Gastroesophageal sphincter (tissue), 4 donors: Measurements from ENCODE around the gene TMEM127. TPM values are rescaled to one million over a fixed set of nuclear protein-coding genes. Genes with fewer than 3 reads are reported as not detected.
"Not testable (repeated sequence)": the region's sequence is repeated elsewhere in the genome, so short reads cannot be mapped to it uniquely, and the experiment has no call there.

Experiments
- ATAC-seq: fragments of 150-250 bp; one replicate; pipeline ENCODE4 v1.9.1; 2016; ENCODE audit warnings: mild to moderate bottlenecking, moderate library complexity
- H3K27ac ChIP-seq, 4 donors: fragments of 200-600 bp; sonication (generic) in 3 of 4; 1 replicate in 3 of 4; 2 replicates in 1 of 4; pipeline ENCODE4 v1.5.1; 2016 to 2019
- H3K27me3 ChIP-seq: fragments of 200-600 bp; sonication (generic); one replicate; pipeline ENCODE4 v1.5.1; 2019
- H3K36me3 ChIP-seq, 2 donors: fragments of 200-600 bp; sonication (generic); one replicate each; pipeline ENCODE4 v1.5.1; 2019; ENCODE audit warnings: control low read depth in 1 of 2
- H3K4me1 ChIP-seq, 3 donors: fragments of 200-600 bp; sonication (generic); 1 replicate in 2 of 3; 2 replicates in 1 of 3; pipeline ENCODE4 v1.5.1; 2016 to 2019; ENCODE audit warnings: control low read depth in 2 of 3
- H3K4me3 ChIP-seq, 2 donors: fragments of 200-600 bp; sonication (generic); one replicate each; pipeline ENCODE4 v1.5.1; 2019; ENCODE audit warnings: mild to moderate bottlenecking in 1 of 2, moderate library complexity in 1 of 2
- H3K9me3 ChIP-seq, 3 donors: fragments of 200-600 bp; sonication (generic); one replicate each; pipeline ENCODE4 v1.5.1; 2017 to 2019; ENCODE audit warnings: control low read depth in 2 of 3
- CTCF ChIP-seq, 4 experiments: fragments of 200-600 bp in 2 of 4; fragments of 450-650 bp in 2 of 4; sonication (generic) in 1 of 4; IDR thresholded peaks; one replicate each; pipeline ENCODE4 v1.5.1; 2017 to 2019; ENCODE audit warnings: antibody characterized with exemption in 4 of 4, mild to moderate bottlenecking in 2 of 4, moderate library complexity in 2 of 4
- EP300 ChIP-seq: sonication (generic); formaldehyde crosslinking; IDR thresholded peaks from one replicate; pipeline ENCODE4 v1.6.1; 2017; ENCODE audit warnings: antibody characterized with exemption, mild to moderate bottlenecking
- POLR2A ChIP-seq, 2 donors: fragments of 450-650 bp; IDR thresholded peaks; one replicate each; pipeline ENCODE4 v1.6.1; 2017; ENCODE audit warnings: antibody characterized with exemption in 2 of 2, mild to moderate bottlenecking in 2 of 2, moderate library complexity in 1 of 2
- POLR2AphosphoS5 ChIP-seq: sonication (generic); formaldehyde crosslinking; IDR thresholded peaks from one replicate; pipeline ENCODE4 v1.6.1; 2017; ENCODE audit warnings: antibody characterized with exemption
- WGBS, 2 donors: methylation state at CpG; one replicate each; pipeline ENCODE4 v1.1.5; 2018; ENCODE audit warnings: low coverage in 1 of 2; 5-methylcytosine and 5-hydroxymethylcytosine counted together
- total RNA-seq, 4 donors: library from RNA; depleted of rRNA; stranded (reverse); fragments of >200 nt; gene quantifications; one replicate each; pipeline ENCODE4 v1.1.0, GENCODE V29; 2016

The TMEM127 gene
- total RNA-seq, 4 donors from 2014 or later = 39.4 to 73.8 (median 43.9) TPM

GRCh38 chr2:96231316-96231715 lies 34.5 kb downstream of the TMEM127 start:
- no peak for ATAC-seq
- 74 to 100% methylated on average over 1 to 3 of the region's 4 CpGs for WGBS, 2 donors

GRCh38 chr2:96225016-96225533 lies 40.7 kb downstream of the TMEM127 start:
- H3K4me1 ChIP-seq = no peaks in the 10 kb centered on the region
- H3K4me3 ChIP-seq = no peak overlapping the region
- 62 to 69% methylated on average over 2 to 3 of the region's 3 CpGs for WGBS, 2 donors
- no peak overlapping the region for H3K27ac ChIP-seq
- H3K27me3 ChIP-seq = no peaks in the 10 kb centered on the region
- TF ChIP-seq POLR2A (IDR thresholded peaks at IDR 0.05) (no peak), CTCF (IDR thresholded peaks at IDR 0.05) (no peak), EP300 (no peak), POLR2AphosphoS5 (no peak)
- no peaks in the 10 kb centered on the region for H3K9me3 ChIP-seq
- ATAC-seq = no peak
- H3K36me3 ChIP-seq = peaks cover 0 to 5% of the 10 kb centered on the region in 2 donors

More at GRCh38 chr2:96231316-96231715, 34.5 kb downstream of the TMEM127 start:
- Histone ChIP-seq H3K36me3 (peaks cover 0 to 5% of the 10 kb centered on the region in 2 donors), H3K4me3 (no peak overlapping the region), H3K27me3 (no peaks in the 10 kb centered on the region), H3K4me1 (no peaks in the 10 kb centered on the region), H3K27ac (no peak overlapping the region), H3K9me3 (no peaks in the 10 kb centered on the region)
- no peak for TF ChIP-seq POLR2A (IDR thresholded peaks at IDR 0.05)
- no peak for TF ChIP-seq CTCF (IDR thresholded peaks at IDR 0.05)
- no peak for TF ChIP-seq EP300
- no peak for TF ChIP-seq POLR2AphosphoS5

- H3K27ac ChIP-seq, ATAC-seq: not testable (repeated sequence)
These were observed 44.7 kb downstream of the TMEM127 start for GRCh38 chr2:96221106-96221505.

GRCh38 chr2:96219959-96220358 lies 45.8 kb downstream of the TMEM127 start:
- 93% methylated on average over 2 of the region's 4 CpGs; no CpG with 5 or more reads in 1 of the 2 donors for WGBS, 2 donors
- not testable (repeated sequence) for H3K27me3 ChIP-seq, H3K9me3 ChIP-seq, H3K36me3 ChIP-seq, H3K4me1 ChIP-seq, ATAC-seq, H3K4me3 ChIP-seq, H3K27ac ChIP-seq

More at GRCh38 chr2:96221106-96221505, 44.7 kb downstream of the TMEM127 start:
- H3K27me3 ChIP-seq, H3K4me3 ChIP-seq, H3K36me3 ChIP-seq, H3K9me3 ChIP-seq, H3K4me1 ChIP-seq: not testable (repeated sequence)
- 75 to 100% methylated on average over 1 of the region's 1 CpG for WGBS, 2 donors

- no peaks in the 10 kb centered on the region for H3K36me3 ChIP-seq
- no peak for ATAC-seq
- no peak overlapping the region for H3K4me3 ChIP-seq
- H3K9me3 ChIP-seq = no peaks in the 10 kb centered on the region
- no peaks in the 10 kb centered on the region for H3K27me3 ChIP-seq
- WGBS, 2 donors = 84 to 98% methylated on average over 11 to 13 of the region's 13 CpGs
- TF ChIP-seq POLR2AphosphoS5 = no peak
- TF ChIP-seq EP300 = no peak
- no peak for TF ChIP-seq POLR2A (IDR thresholded peaks at IDR 0.05)
- TF ChIP-seq CTCF (IDR thresholded peaks at IDR 0.05) = no peak
- no peak overlapping the region for H3K27ac ChIP-seq
- H3K4me1 ChIP-seq = no peaks in the 10 kb centered on the region
These were observed 47.2 kb downstream of the TMEM127 start for GRCh38 chr2:96218508-96219131.

GRCh38 chr2:96214554-96214953 lies 51.2 kb downstream of the TMEM127 start:
- no peaks in the 10 kb centered on the region for H3K27me3 ChIP-seq
- H3K27ac ChIP-seq = no peak overlapping the region
- no peaks in the 10 kb centered on the region for H3K9me3 ChIP-seq
- TF ChIP-seq POLR2AphosphoS5 (no peak), CTCF (IDR thresholded peaks at IDR 0.05) (no peak), EP300 (no peak), POLR2A (IDR thresholded peaks at IDR 0.05) (no peak)
- WGBS, 2 donors = 100% methylated on average over 1 to 2 of the region's 4 CpGs
- no peak overlapping the region for H3K4me3 ChIP-seq
- peaks cover 0 to 6% of the 10 kb centered on the region in 2 donors for H3K36me3 ChIP-seq
- peaks cover 0 to 10% (median 5%) of the 10 kb centered on the region in 3 donors for H3K4me1 ChIP-seq
- ATAC-seq = no peak
